Kasumi-1 (cell line): ENCODE data around the gene DVL1.
"Not testable (repeated sequence)": the region's sequence is repeated elsewhere in the genome, so short reads cannot be mapped to it uniquely, and the experiment has no call there.

Source experiments
- DNase-seq, 2 experiments: peaks; one replicate each; lab custom pipeline; 2025; lab: John Stamatoyannopoulos, UW

The DVL1 gene

GRCh38 chr1:1325288-1326074 lies 23.7 kb downstream of the DVL1 start:
- DNase-seq = no peak

- peak; percentile 69 to 81 for DNase-seq
These were observed 24.5 kb downstream of the DVL1 start, which contains the start of the genes CPTP and INTS11 for GRCh38 chr1:1324524-1325287. Gene CPTP (plus strand): TSS chr1:1324802. CDS start chr1:1326911, 2,109 bp downstream. Gene INTS11 (minus strand): TSS chr1:1324660. CDS start chr1:1324608, 52 bp downstream.

- DNase-seq = no peak
These were observed 25.1 kb downstream of the DVL1 start for GRCh38 chr1:1324084-1324523.

- DNase-seq = no peak
These were observed 26.3 kb downstream of the DVL1 start for GRCh38 chr1:1322952-1323351.

- DNase-seq = no peak
These were observed 26.8 kb downstream of the DVL1 start for GRCh38 chr1:1322418-1322817.

GRCh38 chr1:1321477-1321876 lies 27.7 kb downstream of the DVL1 start:
- no peak for DNase-seq

GRCh38 chr1:1320666-1321448 lies 28.4 kb downstream of the DVL1 start:
- DNase-seq = no peak

GRCh38 chr1:1319646-1319941 lies 29.6 kb downstream of the DVL1 start:
- no peak for DNase-seq

GRCh38 chr1:1318777-1319645 lies 30.2 kb downstream of the DVL1 start:
- no peak for DNase-seq

GRCh38 chr1:1318131-1318652 lies 31.0 kb downstream of the DVL1 start:
- peak in 1 of 2 experiments; percentile 9 for DNase-seq

- no peak for DNase-seq
These were observed 31.8 kb downstream of the DVL1 start for GRCh38 chr1:1317420-1317819.

GRCh38 chr1:1316199-1316598 lies 33.0 kb downstream of the DVL1 start:
- DNase-seq = not testable (repeated sequence)

- no peak for DNase-seq
These were observed 33.7 kb downstream of the DVL1 start for GRCh38 chr1:1315435-1315954.

GRCh38 chr1:1314678-1315335 lies 34.4 kb downstream of the DVL1 start:
- no peak for DNase-seq

GRCh38 chr1:1314237-1314586 lies 35.0 kb downstream of the DVL1 start:
- no peak for DNase-seq

- no peak for DNase-seq
These were observed 35.5 kb downstream of the DVL1 start for GRCh38 chr1:1313500-1314236.

GRCh38 chr1:1312450-1313314 lies 36.5 kb downstream of the DVL1 start:
- DNase-seq = no peak
